ENCODE measurements around the gene VRK3. TPM values are rescaled to one million over a fixed set of nuclear protein-coding genes. Genes with fewer than 3 reads are reported as not detected.
"Not testable (repeated sequence)": the region's sequence is repeated elsewhere in the genome, so short reads cannot be mapped to it uniquely, and the experiment has no call there.

VRK3 gene
- total RNA-seq, 1 donor from 2014 or later = 11.1 TPM

DNA sequence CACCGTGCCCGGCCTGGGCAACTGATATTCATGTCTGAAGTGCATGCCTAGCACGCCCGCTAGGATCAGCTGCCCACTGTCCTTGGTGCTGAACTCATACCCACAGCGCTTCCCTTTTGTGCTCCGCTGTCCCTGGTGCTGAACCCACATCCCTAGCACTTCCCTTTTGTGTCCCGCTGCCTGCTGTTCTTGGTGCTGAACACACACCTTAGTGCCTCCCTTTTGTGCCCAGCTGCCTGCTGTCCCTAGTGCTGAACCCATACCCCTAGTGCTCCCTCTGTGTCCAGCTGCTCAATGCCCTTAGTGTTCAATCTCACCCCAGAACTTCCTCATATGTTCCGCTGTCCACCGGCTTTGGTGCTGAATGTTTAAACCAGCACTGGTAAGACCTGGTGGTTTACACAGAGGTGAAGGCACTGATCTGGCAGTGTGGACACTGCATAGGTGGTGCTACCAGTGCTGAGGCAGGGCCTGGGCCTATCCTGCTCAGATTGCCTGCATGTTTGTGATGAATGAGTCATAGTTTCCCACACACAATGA is 37.9 kb downstream of the VRK3 start:
- DNase-seq (ENCODE audit: low spot score) = peak; percentile 93

DNA sequence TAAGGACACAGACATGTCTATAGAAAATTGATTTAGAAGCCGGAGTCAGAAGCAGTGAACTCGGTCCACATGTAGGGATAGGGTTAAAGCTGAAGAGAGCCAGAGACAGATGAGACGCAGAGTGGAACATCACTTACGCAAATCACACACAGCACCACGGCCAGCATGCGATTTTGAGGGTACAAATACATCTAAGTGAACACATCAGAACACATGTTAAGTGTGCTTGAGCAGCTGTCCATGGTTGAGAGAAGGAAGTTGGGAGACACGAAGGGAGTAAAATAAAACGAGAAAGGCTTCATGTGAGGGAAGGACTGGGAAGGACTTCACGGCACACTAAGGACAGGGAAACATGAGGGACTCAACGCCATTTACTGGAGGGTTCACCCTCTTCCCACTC is 38.8 kb downstream of the VRK3 start:
- DNase-seq (ENCODE audit: low spot score) = no peak

DNA sequence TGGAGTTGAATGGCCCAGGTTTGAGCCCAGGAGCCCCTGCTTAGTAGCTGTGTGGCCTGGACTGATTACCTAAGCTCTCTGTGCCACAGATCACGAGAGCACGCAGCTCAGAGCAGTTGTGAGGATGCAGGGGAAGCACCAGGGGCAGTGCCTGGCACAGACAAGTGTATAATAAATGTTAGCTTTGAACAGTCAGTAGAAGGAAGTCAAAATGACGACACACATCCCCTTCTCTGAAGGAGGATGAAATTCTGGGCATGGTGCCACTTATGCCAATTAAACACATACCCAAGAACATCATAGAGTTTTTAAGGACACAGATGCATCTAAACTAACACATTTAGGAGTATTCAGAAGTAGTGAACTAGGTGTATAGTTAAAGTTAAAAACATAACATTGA is 39.3 kb downstream of the VRK3 start:
- DNase-seq (ENCODE audit: low spot score) = no peak

DNA sequence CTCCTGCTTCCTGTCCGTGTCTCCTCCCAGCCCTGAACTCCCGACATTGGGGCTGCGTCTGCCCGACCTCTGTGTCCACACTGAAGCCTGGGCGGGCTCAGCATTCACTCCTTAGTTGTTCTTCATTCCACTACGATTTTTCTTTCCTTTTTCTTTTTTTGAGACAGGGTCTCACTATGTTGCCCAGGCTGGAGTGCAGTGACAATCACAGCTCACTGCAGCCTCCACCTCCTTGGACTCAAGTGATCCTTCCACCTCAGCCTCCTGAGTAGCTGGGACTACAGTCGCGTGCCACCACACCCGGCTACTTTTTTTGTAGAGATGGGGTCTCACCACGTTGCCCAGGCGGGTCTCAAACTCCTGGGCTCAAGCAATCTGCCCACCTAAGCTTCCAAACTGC is 40.7 kb downstream of the VRK3 start:
- no peak for DNase-seq (ENCODE audit: low spot score)

DNA sequence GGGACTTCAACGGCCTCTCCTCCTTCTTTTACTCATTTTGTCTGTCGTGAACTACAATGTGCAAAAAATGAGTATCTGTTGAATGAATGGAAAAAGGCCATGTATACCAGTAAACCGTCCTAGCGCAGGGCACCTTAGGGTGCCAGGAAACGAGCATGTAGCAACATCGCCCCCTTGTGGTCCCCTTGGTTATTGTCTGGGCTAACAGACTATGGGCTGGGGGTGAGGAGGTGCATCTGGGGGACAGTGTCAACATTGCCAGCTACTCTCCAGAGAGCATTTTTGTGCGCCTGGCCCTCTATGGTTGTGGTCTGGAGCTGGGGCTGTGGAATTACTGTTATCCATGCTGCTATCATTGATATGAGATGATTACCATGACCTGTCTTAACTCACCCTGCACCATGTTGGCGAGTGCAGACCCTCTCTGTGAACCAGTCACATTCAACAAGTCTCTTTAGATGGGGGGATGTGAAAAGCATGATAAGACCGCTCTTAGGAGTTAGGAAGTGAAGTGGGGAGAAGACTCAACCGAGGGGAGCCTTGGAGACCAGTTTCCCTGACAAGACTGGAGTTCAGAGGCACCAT is 41.4 kb downstream of the VRK3 start:
- no peak for DNase-seq (ENCODE audit: low spot score)

DNA sequence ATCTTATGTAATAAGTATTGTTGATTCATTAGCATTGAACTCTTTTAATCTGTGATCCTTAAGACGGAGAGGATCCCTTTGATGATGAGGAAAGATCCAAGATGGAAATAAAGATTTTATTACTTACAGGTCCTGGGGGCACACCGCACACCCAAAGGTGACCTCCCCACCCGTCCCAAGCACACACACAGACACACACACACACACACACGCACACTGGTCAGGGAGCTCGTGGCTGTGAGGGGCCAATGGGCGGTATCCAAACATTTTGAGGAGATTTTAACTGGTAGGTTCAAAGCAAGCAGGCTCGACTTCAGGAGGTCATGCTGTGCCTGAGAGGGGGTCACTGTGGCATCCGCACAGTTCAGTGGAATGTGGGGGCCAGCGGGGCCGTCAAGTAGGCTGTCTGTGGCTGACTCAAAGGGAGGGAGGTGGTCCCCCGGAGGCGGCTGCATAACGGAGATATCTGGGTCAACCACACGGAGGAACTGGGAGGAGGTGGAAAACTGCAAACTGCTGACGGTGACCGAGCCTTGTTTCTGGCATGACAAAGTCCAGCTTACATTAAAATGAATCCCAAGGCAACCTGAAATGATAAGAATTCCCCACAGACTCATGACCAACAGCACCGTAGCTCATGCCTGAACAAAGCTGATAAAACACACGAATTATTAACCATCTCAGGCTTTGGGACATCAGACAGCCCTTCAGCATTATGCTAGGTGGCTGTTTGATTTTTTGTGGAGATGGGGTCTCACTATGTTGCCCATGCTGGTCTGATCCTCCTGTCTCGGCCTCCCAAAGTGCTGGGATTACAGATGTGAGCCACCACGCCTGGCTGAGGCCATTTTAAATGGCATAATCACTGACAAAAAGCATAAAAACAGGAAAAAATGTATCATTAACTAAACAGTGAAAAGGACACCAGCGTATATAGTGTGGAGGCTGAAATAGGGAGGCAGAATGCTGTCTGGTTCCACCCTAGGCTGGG is 43.3 kb downstream of the VRK3 start:
- DNase-seq (ENCODE audit: low spot score) = no peak

DNA sequence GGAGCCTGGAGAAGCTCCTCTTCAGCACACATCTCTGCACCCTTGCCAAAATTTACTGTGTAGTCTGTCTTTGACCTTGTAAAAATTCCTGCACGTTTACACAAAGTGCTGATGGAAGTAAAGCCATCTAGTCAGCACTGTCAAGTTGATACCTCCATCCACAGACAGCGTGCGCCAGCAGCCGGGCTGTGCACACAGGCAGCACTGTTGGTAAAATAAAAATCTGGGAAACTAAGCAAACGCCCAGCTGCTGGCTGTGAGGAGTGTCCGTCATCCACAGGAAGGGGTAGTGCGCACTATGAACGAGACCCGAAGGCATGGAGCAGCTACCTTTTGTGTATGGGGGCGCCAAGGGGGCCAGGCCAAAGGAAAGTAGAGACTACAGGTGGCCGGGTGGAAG is 46.8 kb downstream of the VRK3 start:
- DNase-seq (ENCODE audit: low spot score) = no peak

DNA sequence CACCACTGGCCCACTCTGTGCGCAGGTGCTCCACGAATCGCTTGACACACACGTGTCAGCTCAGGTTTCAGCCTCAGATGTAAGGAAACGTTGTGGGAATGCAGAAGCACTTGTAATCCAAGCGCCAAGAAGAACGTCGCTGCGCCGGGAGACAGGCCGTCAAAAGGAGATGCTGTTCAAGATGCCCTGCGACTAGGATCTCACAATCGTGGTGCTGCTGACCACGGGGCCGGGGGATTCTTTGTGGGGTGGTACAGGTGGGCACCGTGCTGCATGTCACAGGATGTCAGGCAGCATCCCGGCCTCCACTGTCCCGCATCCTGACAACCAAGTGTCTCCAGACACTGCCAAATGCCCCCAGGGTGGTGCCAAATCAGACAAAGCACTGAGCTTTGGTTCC is 47.3 kb downstream of the VRK3 start:
- no peak for DNase-seq (ENCODE audit: low spot score)

DNA sequence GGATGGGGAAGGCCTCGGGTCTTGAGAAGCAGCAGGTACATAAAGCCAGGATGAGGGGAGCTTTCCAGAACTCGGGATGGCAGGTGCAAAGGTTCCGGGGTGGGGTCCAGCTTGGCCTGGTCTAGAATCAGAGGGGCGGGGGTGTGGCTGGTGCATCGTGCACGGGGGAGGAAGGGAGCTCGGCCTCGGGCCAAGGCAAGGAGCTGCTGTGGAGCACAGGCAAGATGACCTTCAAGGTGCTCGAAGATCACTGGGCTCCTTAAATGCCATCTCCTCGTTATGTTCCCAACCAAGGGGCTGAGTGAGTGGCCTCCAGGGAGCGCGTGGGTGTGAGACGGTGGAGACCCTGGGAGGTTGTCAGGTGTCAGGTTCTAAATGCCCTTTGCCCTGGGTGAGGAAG is 48.1 kb downstream of the VRK3 start:
- DNase-seq (ENCODE audit: low spot score) = no peak

DNA sequence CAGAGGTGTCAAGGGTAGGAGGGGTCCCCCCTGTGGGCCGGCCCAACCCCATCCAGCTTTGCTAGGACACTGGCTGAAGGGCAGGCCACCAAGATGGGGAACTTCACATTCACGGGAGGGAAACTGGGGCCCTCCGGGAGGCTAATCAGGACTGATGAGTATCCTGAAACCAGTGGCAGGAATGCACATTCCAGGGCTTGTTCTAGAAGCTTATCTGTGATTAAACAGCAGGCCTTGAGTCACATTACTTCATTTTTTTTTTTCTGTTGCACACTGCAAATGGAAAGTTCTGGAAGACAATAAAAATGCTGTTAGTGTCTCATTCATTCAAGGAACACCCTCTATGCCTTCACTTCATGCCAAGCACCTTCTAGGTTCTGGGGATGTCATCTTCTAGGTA is 48.7 kb downstream of the VRK3 start:
- DNase-seq (ENCODE audit: low spot score) = no peak

DNA sequence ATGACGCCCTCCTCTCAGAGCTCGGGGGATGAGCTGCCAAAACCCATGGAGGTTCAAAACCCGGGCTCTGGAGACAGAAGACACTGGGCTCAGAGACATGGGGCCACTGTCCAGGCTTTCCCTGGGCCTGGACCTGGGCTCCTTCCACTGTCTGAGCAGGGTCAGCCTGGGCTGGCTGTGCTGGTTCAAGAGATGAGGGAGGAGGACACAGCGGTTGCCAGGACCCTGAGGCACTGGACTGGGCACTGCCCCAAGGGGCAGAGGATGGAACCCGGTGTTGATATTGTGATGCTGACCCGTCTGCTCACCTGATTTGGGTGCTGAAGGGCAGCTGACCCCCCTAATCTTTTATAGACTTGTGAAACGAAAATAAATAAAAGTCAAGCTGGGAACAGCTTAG is 50.1 kb downstream of the VRK3 start:
- DNase-seq (ENCODE audit: low spot score) = no peak

DNA sequence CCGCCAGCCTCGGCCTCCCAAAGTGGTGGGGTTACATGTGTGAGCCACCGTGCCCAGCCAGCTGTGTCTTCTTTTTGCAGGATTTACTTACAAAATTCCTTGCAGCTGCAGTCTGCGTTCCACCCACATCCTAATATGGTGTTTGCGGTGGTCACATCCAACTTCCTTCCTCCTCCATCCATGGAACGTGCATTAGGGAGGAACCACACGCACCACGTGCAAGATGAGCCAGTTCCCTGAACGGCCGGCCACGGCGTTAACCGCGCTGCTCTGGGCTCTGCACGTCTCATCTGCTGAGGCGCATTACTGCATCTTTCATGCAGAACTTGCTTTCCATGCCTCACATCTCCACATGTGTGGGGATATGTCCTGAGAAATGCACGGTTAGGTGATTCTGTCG is 51.2 kb downstream of the VRK3 start:
- no peak for DNase-seq (ENCODE audit: low spot score)

DNA sequence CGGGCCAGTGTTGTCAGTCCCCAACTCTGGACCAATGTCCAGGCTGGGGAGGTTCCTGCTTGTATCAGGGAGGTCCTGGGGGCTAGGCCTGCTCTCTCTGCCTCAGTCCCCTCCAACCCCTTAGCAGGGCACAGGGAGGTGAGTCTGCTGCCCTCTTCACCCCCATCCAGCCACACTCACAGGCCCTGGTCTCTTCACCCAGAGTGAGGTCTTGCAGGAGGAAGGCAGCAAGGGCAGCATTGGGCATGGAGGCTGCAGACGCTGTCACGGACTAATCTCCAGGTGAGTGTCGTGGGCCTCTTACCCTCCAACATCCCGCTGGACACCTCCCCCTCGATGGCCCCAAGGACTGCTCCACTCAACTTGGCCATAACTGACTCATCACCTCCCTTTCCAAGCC is 52.3 kb downstream of the VRK3 start:
- DNase-seq (ENCODE audit: low spot score) = no peak

DNA sequence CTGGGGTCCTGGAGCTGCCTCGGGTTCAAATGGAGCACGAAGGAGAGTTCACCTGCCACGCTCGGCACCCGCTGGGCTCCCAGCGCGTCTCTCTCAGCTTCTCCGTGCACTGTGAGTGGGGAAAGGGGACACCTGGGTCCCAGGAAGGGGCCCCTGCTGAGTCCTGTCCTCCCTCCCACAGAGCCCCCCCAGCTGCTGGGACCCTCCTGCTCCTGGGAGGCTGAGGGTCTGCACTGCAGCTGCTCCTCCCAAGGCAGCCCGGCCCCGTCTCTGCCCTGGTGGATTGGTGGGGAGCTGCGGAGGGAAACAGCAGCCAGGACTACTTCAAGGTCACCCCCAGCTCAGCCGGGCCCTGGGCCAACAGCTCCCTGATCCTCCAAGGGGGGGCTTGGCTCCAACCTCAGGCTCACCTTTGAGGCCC is 53.2 kb downstream of the VRK3 start:
- DNase-seq (ENCODE audit: low spot score) = no peak

DNA sequence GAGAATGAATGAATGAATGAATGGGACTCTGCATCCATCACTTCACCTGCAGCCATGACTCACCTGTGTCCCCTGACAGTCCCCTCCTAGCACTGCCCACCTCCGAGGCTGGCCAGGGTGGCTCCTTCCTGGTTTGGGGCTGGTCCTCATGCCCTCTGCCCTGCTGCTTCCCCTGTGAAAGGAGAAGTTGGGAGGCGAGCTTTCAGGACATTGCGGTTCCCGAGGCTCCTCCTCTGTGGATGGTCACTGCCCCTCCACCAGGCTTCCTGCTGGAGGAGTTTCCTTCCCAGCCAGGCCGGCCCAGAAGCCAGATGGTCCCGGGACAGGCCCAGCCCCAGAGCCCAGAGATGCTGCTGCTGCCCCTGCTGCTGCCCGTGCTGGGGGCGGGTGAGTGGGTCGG is 55.8 kb downstream of the VRK3 start:
- DNase-seq (ENCODE audit: low spot score) = not testable (repeated sequence)

DNA sequence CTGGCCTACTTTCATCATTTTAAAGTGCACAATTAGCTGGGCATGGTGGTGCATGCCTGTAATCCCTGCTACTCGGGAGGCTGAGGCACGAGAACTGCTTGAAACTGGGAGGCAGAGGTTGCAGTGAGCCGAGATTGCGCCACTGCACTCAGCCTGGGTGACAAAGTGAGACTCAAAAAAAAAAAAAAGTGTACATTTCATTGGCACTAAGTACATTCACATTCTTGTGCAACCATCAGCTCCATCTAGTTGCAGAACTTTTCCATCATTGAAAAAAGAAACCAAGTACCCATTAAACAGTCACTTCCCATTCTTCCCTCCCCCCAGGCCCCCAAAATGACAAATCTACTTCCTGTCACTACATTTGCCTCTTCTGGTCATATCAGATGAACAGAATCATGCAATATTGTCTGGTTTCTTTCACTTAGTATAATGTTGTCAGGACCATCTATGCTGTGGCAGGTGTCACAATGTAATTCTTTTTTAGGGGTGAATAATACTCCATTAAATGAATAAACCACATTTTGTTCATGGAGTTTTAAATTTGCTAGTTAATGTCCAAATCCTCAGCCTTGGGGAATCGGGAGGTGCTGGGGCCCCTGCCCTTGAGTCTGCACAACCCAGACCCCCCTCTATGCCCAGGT is 56.8 kb downstream of the VRK3 start:
- DNase-seq (ENCODE audit: low spot score) = no peak

DNA sequence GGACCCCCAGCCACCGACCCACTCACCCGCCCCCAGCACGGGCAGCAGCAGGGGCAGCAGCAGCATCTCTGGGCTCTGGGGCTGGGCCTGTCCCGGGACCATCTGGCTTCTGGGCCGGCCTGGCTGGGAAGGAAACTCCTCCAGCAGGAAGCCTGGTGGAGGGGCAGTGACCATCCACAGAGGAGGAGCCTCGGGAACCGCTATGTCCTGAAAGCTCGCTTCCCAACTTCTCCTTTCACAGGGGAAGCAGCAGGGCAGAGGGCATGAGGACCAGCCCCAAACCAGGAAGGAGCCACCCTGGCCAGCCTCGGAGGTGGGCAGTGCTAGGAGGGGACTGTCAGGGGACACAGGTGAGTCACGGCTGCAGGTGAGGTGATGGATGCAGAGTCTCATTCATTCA is 64.2 kb downstream of the VRK3 start, which contains the start of gene SIGLEC11:
SIGLEC11 (minus strand) TSS at position 193 of the 400 bp plus-strand sequence; CDS start at position 102, 91 bp downstream.
- DNase-seq (ENCODE audit: low spot score) = not testable (repeated sequence)

DNA sequence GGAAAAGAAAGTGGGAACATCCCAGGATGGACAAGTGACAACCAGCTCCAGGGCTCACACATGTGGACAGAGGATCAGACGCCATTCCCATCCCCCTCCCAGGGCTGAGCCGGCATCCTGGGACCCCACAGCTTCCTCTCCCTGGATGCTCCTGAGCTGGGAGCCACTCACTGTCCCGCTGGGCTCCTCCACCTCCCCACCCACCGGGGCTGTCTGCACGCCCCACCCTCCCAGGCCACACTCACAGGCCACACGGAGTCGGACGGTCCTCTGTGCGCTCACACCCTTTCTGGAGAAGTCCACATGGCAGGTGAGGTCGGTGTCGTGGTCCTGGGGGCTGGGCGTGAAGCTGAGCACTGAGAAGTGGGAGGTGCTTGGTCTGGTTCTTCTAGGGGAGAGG is 65.3 kb downstream of the VRK3 start:
- not testable (repeated sequence) for DNase-seq (ENCODE audit: low spot score)

DNA sequence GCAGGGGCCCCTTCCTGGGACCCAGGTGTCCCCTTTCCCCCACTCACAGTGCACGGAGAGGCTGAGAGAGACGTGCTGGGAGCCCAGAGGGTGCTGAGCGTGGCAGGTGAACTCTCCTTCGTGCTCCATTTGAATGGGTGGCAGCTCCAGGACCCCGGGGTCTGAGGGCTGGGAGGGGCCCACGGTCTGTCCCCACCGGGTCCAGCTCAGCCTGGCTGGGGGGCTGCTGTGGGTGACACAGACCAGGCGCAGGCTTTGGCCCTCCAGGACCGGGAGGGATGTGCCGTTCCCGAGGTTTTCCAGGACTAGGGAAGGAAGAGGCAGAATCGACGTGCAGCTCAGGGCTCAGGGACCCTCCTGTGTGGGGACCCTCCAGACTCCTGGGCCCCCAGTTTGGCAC is 66.6 kb downstream of the VRK3 start:
- DNase-seq (ENCODE audit: low spot score) = not testable (repeated sequence)

DNA sequence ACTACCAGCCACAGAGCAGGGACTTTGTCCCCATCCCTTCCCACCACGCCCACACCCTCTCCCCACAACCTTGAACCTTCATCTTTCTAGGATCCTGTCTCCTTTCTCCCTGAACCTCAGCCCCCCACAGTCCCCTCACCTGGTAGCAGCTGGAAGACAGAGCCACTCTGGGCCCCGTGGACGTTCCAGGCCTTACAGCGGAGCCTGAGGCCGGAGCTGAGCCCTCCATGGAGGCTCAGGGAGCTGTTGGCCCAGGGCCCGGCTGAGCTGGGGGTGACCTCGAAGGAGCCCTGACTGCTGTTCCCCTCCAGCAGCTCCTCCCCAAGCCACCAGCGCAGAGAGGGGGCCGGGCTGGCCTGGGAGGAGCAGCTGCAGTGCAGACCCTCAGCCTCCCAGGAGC is 67.0 kb downstream of the VRK3 start:
- not testable (repeated sequence) for DNase-seq (ENCODE audit: low spot score)

DNA sequence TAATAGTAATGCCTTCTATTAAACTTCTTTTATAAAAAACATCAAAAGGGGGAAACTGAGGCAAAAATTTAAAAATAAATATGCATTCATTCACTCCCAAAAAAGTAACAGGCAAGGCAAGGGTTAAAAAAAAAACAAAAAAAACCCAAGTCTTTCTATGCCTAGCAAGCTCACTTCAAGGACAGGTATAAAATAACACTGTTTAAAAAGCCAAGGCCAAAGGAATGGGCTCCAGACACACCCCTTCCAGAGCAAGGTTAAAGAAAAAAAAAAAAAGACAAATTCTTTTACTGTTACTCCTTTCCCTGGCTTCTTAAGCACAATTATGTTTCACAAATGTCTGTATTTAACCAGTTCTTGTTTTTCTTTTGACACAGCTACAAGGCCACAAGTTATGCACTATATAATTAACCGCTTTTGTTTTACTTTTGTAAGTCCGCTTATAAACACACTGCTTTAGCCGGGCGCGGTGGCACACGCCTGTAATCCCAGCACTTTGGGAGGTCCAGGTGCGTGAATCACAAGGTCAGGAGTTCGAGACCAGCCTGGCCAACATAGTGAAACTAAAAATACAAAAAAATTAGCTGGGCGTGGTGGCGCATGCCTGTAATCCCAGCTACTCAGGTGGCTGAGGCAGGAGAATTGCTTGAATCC is 67.8 kb downstream of the VRK3 start:
- no peak for DNase-seq (ENCODE audit: low spot score)

DNA sequence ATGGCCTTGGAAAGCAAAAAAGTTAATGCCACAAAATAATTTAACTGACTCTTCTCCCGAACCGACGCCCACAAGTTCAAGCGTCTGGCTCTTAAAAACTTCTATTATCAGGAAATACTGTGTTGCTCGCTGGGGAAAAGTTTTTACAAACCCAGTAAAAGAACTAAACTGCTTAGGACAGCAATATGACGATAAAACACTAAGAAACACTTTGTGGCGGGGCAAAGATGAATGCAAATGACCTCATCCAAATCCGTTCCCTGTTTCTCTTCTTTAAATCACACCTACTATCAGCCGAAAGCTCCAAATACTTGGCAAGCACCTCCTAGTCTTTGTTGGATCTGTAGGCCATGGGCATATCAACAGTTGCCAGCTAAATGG is 69.1 kb downstream of the VRK3 start:
- no peak for DNase-seq (ENCODE audit: low spot score)
